ENCODE data around the gene DDIAS. TPM values are rescaled to one million over a fixed set of nuclear protein-coding genes. Genes with fewer than 3 reads are reported as not detected.

The DDIAS gene
- total and polyA plus RNA-seq, 9 of the 15 experiments (the other 6 are each of a cell fraction or from before 2014, with no cell fraction given), result 9.4 to 27.2 (median 23.3) TPM

DNA sequence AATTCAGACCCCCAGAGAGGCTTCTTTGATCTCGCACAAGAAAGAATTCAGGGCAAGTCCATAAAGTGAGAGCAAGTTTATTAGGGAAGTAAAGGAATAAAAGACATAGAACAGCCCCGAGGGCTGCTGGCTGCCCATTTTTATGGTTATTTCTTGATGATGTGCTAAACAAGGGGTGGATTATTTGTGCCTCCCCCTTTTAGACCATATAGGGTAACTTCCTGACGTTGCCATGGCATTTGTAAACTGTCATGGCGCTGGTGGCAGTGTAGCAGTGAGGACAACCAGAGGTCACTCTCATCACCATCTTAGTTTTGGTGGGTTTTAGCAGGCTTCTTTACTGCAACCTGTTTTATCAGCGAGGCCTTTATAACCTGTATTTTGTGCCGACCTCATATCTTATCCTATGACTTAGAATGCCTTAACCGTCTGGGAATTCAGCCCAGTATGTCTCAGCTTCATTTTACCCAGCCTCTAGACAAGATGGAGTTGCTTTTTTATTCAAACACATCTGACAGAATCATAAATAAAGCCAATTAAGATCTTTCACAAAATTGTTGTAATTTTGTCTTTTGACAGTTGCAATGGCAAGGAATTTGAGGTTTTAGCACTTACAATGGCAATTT lies 7.6 kb downstream of the DDIAS start (continued):
- TF ChIP-seq, protein P1, sequence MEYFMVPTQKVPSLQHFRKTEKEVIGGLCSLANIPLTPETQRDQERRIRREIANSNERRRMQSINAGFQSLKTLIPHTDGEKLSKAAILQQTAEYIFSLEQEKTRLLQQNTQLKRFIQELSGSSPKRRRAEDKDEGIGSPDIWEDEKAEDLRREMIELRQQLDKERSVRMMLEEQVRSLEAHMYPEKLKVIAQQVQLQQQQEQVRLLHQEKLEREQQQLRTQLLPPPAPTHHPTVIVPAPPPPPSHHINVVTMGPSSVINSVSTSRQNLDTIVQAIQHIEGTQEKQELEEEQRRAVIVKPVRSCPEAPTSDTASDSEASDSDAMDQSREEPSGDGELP (CRISPR knock-in tag; IDR thresholded peaks at IDR 0.05; ENCODE audit: borderline replicate concordance), result no peak
- TF ChIP-seq, protein P2, sequence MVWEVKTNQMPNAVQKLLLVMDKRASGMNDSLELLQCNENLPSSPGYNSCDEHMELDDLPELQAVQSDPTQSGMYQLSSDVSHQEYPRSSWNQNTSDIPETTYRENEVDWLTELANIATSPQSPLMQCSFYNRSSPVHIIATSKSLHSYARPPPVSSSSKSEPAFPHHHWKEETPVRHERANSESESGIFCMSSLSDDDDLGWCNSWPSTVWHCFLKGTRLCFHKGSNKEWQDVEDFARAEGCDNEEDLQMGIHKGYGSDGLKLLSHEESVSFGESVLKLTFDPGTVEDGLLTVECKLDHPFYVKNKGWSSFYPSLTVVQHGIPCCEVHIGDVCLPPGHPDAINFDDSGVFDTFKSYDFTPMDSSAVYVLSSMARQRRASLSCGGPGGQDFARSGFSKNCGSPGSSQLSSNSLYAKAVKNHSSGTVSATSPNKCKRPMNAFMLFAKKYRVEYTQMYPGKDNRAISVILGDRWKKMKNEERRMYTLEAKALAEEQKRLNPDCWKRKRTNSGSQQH (CRISPR knock-in tag; IDR thresholded peaks at IDR 0.05), result no peak
- TF ChIP-seq RBBP5 (IDR thresholded peaks at IDR 0.05; ENCODE audit: borderline replicate concordance, insufficient read depth, low read length, poor library complexity, severe bottlenecking), result no peak
- TF ChIP-seq ARID1B (IDR thresholded peaks at IDR 0.05), result no peak
- TF ChIP-seq ETS2 (tag; IDR thresholded peaks at IDR 0.05; ENCODE audit: borderline replicate concordance, poor library complexity, severe bottlenecking), result no peak
- TF ChIP-seq, protein P3, sequence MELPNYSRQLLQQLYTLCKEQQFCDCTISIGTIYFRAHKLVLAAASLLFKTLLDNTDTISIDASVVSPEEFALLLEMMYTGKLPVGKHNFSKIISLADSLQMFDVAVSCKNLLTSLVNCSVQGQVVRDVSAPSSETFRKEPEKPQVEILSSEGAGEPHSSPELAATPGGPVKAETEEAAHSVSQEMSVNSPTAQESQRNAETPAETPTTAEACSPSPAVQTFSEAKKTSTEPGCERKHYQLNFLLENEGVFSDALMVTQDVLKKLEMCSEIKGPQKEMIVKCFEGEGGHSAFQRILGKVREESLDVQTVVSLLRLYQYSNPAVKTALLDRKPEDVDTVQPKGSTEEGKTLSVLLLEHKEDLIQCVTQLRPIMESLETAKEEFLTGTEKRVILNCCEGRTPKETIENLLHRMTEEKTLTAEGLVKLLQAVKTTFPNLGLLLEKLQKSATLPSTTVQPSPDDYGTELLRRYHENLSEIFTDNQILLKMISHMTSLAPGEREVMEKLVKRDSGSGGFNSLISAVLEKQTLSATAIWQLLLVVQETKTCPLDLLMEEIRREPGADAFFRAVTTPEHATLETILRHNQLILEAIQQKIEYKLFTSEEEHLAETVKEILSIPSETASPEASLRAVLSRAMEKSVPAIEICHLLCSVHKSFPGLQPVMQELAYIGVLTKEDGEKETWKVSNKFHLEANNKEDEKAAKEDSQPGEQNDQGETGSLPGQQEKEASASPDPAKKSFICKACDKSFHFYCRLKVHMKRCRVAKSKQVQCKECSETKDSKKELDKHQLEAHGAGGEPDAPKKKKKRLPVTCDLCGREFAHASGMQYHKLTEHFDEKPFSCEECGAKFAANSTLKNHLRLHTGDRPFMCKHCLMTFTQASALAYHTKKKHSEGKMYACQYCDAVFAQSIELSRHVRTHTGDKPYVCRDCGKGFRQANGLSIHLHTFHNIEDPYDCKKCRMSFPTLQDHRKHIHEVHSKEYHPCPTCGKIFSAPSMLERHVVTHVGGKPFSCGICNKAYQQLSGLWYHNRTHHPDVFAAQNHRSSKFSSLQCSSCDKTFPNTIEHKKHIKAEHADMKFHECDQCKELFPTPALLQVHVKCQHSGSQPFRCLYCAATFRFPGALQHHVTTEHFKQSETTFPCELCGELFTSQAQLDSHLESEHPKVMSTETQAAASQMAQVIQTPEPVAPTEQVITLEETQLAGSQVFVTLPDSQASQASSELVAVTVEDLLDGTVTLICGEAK (IDR thresholded peaks at IDR 0.05), result no peak
- TF ChIP-seq, protein P3 (CRISPR knock-in tag; IDR thresholded peaks at IDR 0.05), result no peak
- no peak for TF ChIP-seq TBL1XR1 (IDR thresholded peaks at IDR 0.05; ENCODE audit: low read length in 2 of 2)
- TF ChIP-seq, protein P4, sequence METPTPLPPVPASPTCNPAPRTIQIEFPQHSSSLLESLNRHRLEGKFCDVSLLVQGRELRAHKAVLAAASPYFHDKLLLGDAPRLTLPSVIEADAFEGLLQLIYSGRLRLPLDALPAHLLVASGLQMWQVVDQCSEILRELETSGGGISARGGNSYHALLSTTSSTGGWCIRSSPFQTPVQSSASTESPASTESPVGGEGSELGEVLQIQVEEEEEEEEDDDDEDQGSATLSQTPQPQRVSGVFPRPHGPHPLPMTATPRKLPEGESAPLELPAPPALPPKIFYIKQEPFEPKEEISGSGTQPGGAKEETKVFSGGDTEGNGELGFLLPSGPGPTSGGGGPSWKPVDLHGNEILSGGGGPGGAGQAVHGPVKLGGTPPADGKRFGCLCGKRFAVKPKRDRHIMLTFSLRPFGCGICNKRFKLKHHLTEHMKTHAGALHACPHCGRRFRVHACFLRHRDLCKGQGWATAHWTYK (CRISPR knock-in tag; IDR thresholded peaks at IDR 0.05), result no peak
- no peak for TF ChIP-seq HNRNPK (IDR thresholded peaks at IDR 0.05; ENCODE audit: low read depth, low read length, poor library complexity, severe bottlenecking)
- TF ChIP-seq XRCC4 (IDR thresholded peaks at IDR 0.05; ENCODE audit: extremely low read depth, insufficient read depth, insufficient read length), result no peak
- no peak for TF ChIP-seq NR2C2 (CRISPR knock-in tag; IDR thresholded peaks at IDR 0.05)
- TF ChIP-seq NR2C2 (tag; IDR thresholded peaks at IDR 0.05), result 0 out of 2 replicates have a peak, but pooled peaks have one; percentile 15
- no peak for TF ChIP-seq ETV5 (CRISPR knock-in tag; IDR thresholded peaks at IDR 0.05; ENCODE audit: low read depth)
- TF ChIP-seq ZSCAN29 (IDR thresholded peaks at IDR 0.05), result no peak
